GM19240 (cell line): Measurements from ENCODE around the gene TRIM65.
"Not testable (repeated sequence)": the region's sequence is repeated elsewhere in the genome, so short reads cannot be mapped to it uniquely, and the experiment has no call there.

Source experiments
- DNase-seq: peaks from one replicate; pipeline ENCODE4 v3.0.0; 2011; ENCODE audit warnings: low spot score; ENCODE audit not compliant: insufficient read length

Gene TRIM65

DNA sequence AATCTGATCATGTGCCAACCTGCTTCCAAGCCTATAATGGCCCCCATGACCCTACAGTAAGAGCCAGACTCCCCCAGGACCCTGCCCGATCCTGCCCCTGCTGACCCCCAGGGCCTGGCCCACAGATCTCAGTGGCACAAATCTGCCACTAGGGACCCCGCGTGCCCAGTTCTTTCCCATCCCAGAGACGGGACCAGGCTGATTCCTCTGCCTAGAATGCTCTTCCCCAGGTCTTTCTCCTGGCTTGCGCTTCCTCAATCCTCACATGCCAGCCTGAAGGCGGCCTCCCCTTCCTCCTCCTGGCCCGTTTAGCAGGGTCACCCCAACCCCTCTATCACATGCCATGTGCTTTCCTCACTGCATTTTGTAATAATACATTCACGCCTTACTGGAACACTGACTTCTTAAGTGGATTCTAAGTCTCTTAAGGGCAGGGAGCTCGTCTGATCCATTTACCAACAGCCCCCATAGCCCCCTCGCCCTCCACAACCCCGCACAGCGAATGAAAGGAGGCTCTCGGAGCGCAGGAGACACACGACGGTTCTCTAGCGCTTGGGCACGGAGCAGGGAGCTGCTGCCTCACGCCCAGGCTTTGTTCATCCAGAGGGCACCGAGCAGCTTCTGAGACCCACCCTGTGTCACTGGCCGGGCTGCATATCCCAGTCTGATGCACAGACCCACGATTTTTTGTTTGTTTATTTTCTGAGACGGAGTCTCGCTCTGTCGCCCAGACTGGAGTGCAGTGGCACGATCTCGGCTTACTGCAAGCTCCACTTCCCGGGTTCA is 1.2 kb downstream of the TRIM65 start:
- no peak for DNase-seq

DNA sequence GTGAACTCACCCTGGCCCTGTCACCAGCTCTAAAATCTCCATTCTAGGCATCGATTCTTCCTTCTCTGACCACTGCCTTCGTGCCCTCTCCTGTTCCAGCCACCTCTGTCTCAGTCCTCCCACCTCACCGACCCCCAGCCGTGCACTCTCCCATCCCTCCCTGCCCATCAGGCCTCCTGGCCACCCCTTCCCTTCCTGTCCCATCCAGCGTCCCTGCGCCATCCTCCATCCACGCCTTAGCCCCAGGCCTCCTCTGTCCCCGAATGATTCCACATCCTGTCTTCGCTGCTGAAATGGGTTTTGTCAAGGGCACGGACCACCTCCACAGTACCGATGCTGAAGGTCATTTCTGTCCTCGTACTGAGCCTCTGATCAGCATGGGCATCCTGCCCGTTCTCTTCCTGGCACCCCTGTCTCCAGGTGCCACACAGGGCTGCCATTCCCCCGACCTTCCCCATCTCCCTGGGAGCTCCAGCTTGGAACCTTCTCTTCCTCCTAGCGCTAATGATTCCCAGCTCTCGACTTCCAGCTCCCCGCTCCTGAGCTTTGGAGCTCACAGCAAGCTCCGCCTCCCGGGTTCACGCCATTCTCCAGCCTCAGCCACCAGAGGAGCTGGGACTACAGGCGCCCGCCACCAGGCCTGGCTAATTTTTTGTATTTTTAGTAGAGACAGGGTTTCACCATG is 2.6 kb downstream of the TRIM65 start:
- no peak for DNase-seq

DNA sequence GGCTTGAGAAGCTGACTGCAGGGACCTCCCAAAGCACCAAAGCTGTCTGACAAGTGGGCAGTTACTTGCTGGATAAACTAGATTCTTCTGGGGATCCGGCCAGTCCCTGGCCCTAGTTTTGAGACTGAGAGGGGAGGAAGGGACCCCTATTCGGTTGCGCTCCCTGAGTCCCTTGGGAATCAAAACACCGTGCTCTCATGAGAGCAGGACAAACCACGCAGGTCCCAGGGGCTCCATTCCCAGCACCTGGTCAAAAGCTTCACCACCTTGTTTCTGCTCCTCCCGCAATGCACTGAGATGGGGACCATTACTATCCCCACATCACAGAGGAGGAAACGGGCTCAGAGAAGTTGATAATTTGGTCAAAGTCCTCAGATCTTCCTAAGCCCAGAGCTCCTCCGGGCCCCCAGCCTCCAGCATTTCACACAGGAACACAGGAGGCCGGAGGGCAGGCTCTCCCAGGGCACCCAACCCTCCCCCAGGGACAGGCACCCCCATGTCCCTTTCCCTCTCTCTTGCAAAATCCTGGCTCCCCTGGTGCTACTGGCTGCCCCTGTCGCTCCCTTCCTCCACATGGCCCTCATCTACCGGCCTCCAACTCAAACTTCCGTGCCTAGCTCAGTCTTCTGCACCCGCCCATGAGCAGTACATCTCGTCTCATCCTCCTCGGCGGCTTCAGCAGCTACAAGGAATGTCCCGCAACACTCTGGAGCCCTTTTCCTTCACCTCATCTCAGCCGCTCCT is 3.3 kb downstream of the TRIM65 start:
- no peak for DNase-seq

DNA sequence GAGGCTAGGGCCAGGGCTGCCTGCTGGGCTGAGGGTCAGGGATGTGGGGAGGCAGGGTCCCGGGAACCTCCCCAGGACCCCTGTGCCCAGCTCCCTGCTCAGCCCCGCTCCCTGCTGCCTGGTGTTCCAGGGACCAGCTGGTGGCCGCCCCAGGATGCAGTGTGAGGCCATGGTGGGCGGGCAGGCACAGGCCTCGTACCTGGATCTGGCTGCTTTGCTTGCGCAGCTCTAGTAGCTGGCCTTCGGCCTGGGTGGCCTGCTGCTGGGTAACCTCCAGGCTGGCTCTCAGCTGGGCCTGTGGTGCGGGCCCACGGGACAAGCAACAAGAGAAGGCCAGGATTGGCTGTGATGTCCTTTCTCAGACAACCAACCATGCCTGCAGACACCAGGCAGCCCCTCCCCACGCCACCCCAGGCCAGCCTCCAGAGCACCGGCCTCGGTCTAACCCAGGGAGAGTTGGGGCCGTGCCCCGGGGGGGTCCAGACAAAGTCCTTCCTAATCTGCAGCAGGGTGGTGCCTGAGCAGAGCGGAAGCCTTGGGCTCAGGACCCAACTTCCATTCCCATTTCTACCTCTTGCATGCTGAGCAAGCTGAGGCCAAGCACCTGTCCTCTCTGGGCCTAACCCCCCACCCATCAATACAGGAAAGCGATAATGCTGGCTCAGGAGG is 4.1 kb downstream of the TRIM65 start:
- no peak for DNase-seq

DNA sequence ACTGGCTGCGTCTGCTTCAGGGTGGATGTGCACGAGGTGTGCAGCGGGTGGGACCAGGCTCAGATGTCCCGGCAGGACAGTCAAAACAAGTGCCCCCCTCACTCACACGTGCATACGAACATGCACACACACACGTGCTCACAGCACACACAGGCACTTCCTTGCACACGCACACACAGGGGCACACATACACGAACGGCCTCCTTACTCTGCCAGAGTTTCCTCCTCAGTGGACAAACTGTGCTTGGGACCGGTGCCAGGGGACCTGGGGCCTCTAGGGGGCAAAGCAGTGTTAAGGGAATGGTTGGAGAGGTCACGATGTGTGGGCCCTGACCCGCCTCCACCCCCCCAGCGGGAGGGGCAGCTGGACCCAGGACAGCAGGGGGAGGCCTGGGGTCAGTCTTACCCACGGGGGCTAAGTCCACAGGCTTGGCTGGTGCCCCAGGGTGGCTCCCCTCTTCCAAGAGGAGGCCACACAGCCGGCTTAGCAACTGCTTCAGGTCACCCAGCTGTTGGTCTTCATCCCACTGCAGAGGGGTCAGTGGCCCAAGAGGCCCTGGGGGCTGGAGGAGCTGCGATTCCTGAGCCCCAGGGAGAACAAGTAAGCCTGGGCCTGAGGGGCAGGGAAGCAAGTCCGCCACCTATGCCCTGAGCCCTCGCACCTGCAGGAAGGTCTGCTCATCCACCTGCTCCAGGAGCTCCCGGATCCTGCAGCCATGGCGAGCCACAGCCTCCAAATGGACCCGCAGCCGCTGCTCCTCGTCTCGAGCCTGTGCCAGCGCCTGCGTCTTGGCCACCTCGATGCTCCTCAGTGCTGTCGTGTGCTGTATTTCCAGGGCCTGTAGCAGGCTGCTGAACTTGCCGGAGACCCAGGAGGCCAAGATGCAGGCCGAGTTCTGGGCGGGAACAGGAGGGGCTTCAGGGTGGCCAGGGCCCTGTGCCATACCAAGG is 4.9 kb downstream of the TRIM65 start:
- DNase-seq = no peak

DNA sequence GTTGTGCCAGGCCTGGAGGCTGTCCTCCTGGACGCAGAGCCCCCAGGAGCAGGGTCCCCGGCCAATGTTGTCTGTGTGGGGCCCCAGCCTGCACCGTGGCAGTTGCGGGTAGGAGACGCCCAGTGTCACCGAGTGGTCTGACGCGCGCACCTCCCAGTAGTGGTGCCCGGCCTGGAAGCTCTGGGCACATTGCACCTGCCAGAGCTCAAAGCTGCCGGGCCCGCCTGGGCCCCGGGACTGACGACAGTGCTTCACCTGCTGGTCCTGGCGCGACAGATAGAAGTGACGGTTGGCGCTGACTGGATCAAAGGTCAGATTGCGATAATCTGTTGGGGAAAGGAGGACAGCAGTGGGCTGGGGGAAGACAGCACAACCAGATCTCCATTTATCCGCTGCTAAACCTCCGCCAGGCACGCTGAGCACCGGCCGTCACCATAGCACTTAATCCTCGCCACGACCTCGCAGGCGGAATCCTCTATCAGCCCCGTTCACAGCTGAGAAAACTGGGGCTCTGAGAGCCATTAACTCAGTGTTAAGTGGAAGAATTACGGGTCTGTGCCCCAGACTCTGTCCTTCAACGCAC is 5.6 kb downstream of the TRIM65 start:
- no peak for DNase-seq

DNA sequence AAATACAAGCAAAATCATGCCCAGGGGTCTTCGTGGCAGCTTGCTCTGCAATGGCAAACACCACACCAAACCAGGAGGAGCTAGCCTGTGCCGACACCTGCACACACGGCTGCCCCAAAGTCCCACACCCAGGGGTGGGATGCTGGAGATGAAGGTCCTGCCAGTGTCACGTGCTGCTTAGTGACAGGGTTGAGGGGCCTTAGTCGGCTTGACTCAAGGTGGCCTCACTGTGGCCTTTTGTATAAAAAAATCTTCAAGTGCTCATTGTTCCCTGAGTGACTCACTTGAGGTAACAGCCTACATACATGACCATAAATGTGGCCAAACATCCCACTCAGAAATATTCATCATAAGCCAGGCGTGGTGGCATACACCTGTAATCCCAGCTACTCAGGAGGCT is 7.3 kb downstream of the TRIM65 start:
- no peak for DNase-seq

DNA sequence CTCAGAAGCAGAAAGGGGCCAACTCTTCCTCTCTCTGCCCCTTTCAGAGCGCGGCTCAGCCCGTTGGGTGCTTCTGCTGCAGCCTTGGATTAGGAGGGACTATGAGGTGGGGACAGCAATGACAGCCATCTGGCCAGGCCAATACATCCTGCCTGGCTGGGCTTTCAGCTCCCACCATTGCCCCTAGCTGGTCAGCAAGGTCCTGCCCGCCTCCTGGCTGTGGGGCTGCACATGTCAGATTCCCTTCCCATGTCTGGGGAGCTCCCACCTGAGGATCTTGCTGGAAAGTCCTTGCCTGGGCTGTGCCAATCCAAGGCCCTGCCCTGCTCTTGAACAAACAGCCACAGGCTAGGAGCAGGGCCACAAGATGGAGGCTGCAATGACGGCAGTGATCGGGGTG is 8.3 kb downstream of the TRIM65 start:
- DNase-seq = no peak

DNA sequence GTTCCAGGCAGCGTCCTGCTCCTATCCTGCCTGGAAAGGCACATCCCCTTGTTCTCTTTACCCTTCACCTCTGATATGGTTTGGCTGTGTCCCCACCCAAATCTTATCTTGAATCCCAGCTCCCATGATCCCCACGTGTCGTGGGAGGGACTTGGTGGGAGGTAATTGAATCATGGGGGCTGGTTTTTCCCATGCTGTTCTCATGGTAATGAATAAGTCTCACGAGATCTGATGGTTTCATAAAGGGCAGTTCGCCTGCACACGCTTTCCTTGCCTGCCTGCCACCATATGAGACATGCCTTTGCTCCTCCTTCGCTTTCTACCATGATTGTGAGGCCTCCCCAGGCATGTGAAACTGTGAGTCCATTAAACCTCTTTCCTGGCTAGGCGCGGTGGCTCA is 10.9 kb downstream of the TRIM65 start:
- DNase-seq = not testable (repeated sequence)

DNA sequence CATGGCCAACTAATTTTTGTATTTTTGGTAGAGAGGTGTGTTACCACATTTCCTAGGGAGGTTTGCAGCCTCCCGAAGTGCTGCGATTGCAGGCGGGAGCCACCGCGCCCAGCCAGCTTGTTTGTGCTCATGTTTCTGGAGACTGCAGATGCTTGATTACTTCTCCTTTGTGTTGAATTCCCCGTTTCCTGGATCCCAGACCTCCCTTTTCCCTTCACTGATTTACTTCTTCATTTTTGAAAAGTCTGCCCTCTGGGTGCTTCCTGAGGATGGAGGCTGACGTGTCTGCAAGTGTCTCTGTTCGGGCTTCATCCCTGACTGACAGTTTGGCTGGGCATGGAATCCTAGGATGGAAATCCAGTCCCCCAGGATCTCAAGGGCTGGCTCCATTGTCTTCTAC is 11.3 kb downstream of the TRIM65 start:
- DNase-seq = no peak

DNA sequence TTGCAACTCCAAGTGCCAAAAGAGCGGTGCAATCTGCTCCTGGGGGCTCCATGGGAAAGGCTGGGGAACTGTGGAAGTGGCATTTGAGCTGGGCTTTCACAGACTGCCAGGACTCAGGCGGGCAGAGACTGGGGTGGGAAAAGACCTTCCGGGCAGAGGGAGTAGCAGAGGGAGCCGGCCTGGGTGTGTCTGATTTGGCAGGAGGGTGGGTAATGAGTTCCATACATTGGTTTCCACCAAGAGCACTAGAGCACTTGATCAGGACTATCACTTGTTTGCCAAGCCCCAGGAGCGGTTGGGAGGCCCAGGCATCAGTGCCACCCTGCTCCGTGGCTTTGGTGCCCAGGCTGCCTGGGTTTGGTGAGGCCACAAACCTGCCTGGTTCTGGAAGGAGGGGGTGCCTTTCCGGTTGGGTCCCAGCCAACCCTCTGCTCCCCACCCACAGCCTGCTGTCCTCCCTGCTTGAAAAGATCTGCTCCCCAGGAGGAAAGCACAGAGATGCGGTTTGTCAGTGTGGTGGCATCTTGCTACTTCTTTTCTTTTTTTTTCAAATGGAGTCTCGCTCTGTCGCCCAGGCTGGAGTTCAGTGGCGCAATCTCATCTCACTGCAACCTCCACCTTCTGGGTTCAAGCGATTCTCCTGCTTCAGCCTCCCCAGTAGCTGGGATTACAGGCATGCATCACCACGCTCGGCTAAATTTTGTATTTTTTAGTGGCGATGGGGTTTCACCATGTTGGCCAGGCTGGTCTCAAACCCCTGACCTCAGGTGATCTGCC is 14.9 kb downstream of the TRIM65 start:
- DNase-seq = no peak

DNA sequence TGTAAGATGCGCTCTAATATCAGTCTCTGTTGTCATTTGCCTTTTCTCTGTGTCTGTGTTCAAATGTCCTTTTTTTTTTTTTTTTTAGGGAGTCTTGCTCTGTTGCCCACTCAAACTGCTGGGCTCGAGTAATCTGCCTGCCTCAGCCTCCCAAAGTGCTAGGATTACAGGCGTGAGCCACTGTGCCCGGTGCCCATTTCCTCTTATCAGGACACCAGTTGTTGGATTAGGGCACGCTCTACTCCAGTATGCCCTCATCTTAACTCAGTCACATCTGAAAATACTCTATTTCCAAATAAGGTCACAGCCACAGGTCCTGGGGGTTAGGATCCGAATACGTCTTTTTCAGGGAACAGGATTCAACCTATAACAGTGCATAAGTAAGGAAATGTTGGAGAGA is 16.5 kb downstream of the TRIM65 start:
- DNase-seq = no peak

DNA sequence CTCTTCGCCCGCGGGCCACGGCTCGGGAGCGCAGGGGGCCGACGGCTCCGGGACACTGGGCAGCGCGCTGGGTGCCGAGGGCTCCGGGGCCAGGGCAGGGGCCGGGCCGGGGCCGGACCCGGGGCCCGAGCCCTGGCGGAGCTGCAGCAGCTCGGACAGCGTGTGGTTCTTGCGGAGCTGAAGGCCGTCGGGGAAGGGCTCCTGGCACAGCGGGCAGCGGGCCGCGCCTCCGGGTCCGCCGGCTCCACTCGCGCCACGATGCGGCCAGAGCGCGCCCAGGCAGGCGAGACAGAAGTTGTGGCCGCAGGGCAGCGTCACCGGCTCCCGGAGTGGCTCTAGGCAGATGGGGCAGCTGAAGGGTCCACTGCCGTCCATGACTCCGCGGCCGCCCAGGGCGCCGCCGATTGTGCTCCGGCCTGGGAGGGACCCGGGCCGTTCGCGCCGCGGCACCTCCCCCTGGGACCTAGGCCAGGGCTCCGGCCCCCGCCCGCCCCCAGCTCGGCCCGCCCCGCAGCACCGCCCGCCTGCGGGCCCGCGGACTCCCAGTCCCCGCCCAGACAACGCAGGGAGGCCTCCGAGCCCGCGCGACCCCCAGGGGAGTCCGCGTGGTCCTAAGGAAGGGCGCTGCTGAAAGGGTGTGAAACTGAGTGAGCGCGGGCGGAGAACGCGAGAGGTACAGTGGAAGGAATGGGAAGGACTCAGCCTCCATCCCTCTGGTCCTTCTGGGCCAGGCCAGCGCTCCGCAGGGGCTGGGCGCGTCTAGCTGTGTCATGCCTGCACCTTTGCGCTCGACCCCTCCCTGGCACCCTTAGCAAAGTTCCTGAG is 18.4 kb downstream of the TRIM65 start, which contains the start of gene TRIM47:
TSS of gene TRIM47 (minus strand) at position 408 of the 825 bp plus-strand sequence. CDS start at position 375, 33 bp downstream.
- DNase-seq = no peak

DNA sequence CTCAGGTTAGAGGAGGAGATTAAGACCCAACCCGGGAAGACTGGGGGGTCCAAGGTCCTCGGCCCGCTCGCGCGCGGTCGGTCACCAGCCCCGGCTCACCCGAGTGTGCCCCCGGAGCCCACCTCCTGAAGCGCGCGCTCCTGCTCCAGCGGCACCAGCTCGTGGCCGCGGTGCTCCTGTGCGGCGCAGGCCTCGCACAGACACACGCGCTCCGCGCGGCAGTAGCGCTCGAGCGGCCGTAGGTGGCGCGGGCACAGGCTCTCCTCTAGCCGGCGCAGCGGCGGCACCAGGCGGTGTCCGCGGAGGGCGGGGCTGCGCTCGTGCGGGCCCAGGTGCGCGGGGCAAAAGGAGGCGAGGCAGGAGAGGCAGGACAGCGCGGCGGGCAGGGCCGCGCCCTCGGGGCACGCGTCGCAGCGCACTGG is 19.0 kb downstream of the TRIM65 start:
- peak; percentile 63 for DNase-seq

DNA sequence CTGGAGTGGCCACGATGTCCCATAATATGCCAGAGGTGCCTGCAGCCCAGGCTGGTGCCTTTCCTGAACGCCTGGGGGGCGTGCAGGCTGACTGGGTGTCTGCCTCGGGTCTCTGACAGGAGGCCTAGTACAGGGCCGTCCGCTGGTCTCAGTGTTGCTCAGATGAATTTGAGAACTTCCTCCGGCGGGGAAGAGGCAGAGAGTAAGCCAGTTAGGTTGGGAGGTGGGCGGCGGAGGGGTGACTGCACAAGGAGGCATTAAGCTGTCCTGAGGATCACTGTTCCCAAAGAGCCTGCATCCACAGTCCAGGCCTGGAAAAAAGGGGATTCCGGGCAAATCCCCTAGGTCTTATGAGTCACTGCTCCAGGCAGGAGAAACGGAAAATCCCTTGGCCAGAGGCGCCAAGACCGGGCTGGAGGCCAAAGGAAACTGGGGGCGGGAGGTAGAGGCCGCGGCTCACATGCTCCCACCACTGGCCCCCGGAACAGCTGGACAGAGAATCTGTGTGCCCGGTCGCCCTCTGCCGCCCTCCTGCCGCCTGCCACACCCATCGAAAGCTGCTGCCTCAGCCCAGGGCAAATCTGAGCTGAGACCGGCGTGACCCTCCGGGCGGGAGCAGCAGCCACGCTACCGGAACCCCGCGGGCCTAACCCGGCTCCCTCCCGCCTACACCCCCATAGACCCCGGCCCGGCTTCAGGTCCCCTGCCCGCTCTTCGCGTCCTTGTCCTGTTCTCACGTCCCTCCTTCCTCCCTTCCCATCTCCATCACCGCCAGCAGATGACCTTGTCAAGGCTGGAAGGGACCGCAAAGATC is 19.6 kb downstream of the TRIM65 start:
- DNase-seq = no peak

DNA sequence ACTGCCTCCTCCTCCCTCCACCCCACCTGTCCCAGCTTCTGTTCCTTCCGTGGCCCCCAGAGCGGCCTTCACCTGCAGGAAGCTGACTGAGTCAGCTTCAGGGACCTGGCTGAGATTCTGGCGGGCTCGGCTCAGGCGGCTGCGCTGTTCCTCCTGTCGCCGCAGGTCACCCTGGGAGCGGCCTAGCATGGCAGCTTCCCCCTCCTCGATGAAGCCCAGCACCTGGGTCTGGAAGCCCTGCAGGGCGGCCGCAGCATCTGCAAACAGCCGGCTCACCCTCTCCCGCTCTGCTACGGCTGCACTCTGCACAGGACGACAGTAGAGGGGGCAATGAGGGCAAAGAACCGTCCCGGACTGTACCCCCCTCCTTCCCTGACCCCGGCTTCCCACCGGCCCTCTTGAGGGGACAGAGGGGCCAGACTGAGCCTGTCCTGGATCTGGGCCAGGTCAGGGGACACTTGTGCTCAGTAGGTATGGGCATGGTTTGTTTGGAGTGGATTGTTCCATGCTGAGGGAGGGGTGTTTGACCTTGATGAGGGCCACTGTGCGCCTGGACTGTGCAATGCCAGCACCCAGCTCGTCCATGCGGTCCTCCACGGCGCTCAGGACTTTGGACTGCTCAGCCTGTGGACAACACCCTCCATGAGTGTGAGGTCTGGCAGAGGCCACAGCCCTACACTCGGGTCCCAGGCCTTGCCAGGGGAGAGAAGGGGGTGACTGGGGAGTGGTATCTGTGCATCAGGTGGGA is 20.4 kb downstream of the TRIM65 start:
- peak; percentile 46 for DNase-seq

DNA sequence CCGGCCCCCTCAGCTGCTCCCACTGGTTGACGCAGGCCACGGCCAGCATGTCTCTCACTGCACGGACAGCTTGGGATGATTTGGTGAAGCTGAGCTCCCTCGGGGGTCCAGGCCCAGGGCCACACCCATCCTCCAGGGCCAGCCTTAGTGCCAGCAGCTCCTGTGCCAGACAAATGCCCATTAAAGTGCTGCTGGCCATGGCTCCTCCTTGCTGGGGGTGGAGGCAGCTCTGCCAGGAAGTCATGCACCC is 20.9 kb downstream of the TRIM65 start:
- DNase-seq = no peak
